Measurements from ENCODE around the gene SLC30A1. TPM values are rescaled to one million over a fixed set of nuclear protein-coding genes. Genes with fewer than 3 reads are reported as not detected.

The SLC30A1 gene
- polyA plus RNA-seq, 1 donor from 2014 or later, result 6.5 TPM

- no peak for TF ChIP-seq CTCF (IDR thresholded peaks at IDR 0.05; ENCODE audit: poor library complexity, severe bottlenecking)
Observed at GRCh38 chr1:211599250-211599649, 20.3 kb upstream of the SLC30A1 start (continued).

GRCh38 chr1:211598514-211598913 lies 19.6 kb upstream of the SLC30A1 start:
- no peaks in the 10 kb centered on the region for H4K20me1 ChIP-seq (ENCODE audit: insufficient read depth)
- H3F3A ChIP-seq (ENCODE audit: insufficient read depth, low read length, poor library complexity, severe bottlenecking), result no peaks in the 10 kb centered on the region
- no peaks in the 10 kb centered on the region for H3K79me2 ChIP-seq (replicated peaks; ENCODE audit: insufficient read depth, low read length)
- H3K36me3 ChIP-seq (ENCODE audit: insufficient read depth, low read length), result no peaks in the 10 kb centered on the region
- H3K4me3 ChIP-seq (ENCODE audit: low read length), result no peak overlapping the region
- TF ChIP-seq RAD21 (conservative IDR thresholded peaks at IDR 0.05) (no peak), EZH2 (IDR thresholded peaks at IDR 0.05; ENCODE audit: borderline replicate concordance, insufficient read depth, low read length, poor library complexity, severe bottlenecking) (no peak), TAF1 (IDR thresholded peaks at IDR 0.05; ENCODE audit: low read depth) (no peak)
- H3K27ac ChIP-seq (ENCODE audit: low read length), result no peak overlapping the region
- H3K27me3 ChIP-seq (ENCODE audit: insufficient read depth, low read depth, low read length), result no peaks in the 10 kb centered on the region
- H3K9me2 ChIP-seq (ENCODE audit: insufficient read depth, low read length), result no peaks in the 10 kb centered on the region
- no peak overlapping the region for H3K4me2 ChIP-seq (ENCODE audit: low read length)
- H3K9me3 ChIP-seq (ENCODE audit: low read length), result no peaks in the 10 kb centered on the region
- no peak overlapping the region for H2AFZ ChIP-seq (ENCODE audit: low read depth, low read length)
- H3K9ac ChIP-seq (ENCODE audit: low read length), result no peak overlapping the region

GRCh38 chr1:211596418-211597181 lies 17.6 kb upstream of the SLC30A1 start:
- no peak for TF ChIP-seq RAD21 (conservative IDR thresholded peaks at IDR 0.05)
- TF ChIP-seq EZH2 (IDR thresholded peaks at IDR 0.05; ENCODE audit: borderline replicate concordance, insufficient read depth, low read length, poor library complexity, severe bottlenecking), result no peak
- no peak for TF ChIP-seq EP300 (conservative IDR thresholded peaks at IDR 0.05; ENCODE audit: poor library complexity, severe bottlenecking)
- TF ChIP-seq SMC3 (conservative IDR thresholded peaks at IDR 0.05; ENCODE audit: poor library complexity), result no peak
- TF ChIP-seq TAF1 (IDR thresholded peaks at IDR 0.05; ENCODE audit: low read depth), result no peak
- no peak for TF ChIP-seq REST (IDR thresholded peaks at IDR 0.05; ENCODE audit: borderline replicate concordance)
- TF ChIP-seq CTCF (IDR thresholded peaks at IDR 0.05; ENCODE audit: poor library complexity, severe bottlenecking), result no peak
- TF ChIP-seq MXI1 (conservative IDR thresholded peaks at IDR 0.05; ENCODE audit: poor library complexity, severe bottlenecking), result no peak
- no peak for TF ChIP-seq POLR2AphosphoS5 (IDR thresholded peaks at IDR 0.05)
- no peak overlapping the region for H3K9ac ChIP-seq (ENCODE audit: low read length)
- H3K9me2 ChIP-seq (ENCODE audit: insufficient read depth, low read length), result no peaks in the 10 kb centered on the region
- H3K79me2 ChIP-seq (replicated peaks; ENCODE audit: insufficient read depth, low read length), result no peaks in the 10 kb centered on the region
- no peak overlapping the region for H3K4me3 ChIP-seq (ENCODE audit: low read length)
- no peak overlapping the region for H3K4me2 ChIP-seq (ENCODE audit: low read length)
- no peak overlapping the region for H2AFZ ChIP-seq (ENCODE audit: low read depth, low read length)
- H3F3A ChIP-seq (ENCODE audit: insufficient read depth, low read length, poor library complexity, severe bottlenecking), result no peaks in the 10 kb centered on the region
- no peaks in the 10 kb centered on the region for H4K20me1 ChIP-seq (ENCODE audit: insufficient read depth)
- H3K27ac ChIP-seq (ENCODE audit: low read length), result no peak overlapping the region
- no peaks in the 10 kb centered on the region for H3K36me3 ChIP-seq (ENCODE audit: insufficient read depth, low read length)
- no peaks in the 10 kb centered on the region for H3K27me3 ChIP-seq (ENCODE audit: insufficient read depth, low read depth, low read length)
- no peaks in the 10 kb centered on the region for H3K9me3 ChIP-seq (ENCODE audit: low read length)

Measured in neural cell (in vitro differentiated cells).